GM19397 (cell line): ENCODE data around the gene SYNPO2.
"Not testable (repeated sequence)": the region's sequence is repeated elsewhere in the genome, so short reads cannot be mapped to it uniquely, and the experiment has no call there.

Experiments used
- ATAC-seq: cut with Tn5 transposase; IDR thresholded peaks from one replicate; pipeline ENCODE4 v1.9.1; 2021; ENCODE audit warnings: mild to moderate bottlenecking, moderate library complexity; ENCODE audit not compliant: unreplicated experiment

SYNPO2 gene

DNA sequence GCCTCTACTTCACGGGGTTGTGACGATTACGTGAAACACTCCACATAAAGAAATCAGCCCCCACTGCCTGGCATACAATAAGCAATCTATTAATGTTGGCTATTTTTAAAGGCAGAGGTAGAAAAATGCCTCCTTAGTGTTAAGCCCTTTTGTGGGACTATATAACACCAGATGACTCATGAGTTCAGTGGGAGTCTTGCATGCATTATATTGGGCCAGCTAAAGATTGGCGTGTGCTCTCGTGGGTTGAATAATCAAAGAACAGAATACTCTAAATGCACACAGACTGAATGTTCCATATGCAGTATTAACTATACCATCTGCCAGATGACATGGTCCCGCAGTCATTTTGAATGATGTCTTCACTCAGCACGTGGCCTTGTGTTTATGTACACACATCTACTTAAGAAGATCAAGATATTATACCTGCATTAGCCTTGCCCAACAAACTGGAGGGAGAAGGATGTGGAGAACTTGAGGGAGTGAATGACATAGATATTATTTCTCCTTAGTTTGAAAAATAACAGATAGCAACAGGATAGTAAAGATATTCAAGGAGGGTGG is 162.0 kb downstream of the SYNPO2 start:
- ATAC-seq, result no peak

DNA sequence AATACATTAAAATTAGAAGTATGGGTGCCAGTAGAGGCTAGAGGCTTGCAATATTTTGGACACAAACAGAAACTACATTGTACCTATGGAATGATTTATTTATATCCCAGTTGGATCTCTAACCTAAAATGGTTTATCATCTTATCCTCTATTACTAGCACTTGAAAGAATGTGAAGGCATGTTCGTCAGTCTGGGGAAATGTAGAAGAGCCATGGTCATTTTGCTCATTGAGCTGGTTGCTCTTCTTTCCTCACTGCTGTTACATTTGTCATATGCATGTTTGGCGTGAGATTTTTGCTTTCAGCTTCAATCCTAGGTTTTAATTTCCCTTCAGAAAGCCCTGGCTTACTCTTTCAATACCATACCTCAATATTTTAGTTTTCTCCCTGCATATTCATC is 164.6 kb downstream of the SYNPO2 start:
- no peak for ATAC-seq

DNA sequence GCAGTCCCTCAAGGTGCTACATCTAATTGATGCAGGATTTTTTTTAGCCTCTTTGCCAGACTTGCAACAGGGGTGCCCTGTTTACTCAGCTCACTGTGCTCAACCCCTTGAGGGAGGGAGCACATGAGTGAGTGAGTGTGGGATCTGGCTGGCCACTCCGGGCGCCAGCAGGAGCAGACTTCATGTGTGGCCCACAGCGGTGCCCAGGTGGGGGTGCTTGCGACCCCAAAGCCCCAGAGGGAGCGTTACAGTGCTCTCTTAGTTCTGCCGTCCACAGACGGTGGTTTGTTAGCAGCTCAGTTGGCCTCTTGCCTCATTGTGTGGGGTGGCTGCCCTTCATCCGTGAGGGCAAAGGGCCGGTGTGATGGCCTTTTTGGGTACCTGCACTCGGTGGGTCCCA is 165.3 kb downstream of the SYNPO2 start:
- no peak for ATAC-seq

DNA sequence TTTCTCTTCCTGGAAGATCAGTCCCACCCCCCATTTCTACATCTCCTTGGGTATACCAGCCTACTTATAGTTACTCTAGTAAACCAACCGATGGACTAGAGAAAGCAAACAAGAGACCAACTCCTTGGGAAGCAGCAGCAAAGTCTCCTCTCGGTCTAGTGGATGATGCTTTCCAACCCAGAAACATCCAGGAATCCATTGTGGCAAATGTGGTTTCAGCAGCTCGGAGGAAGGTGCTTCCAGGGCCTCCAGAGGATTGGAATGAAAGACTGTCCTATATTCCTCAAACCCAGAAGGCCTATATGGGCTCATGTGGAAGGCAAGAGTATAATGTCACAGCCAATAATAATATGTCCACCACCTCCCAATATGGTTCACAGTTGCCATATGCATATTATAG is 168.8 kb downstream of the SYNPO2 start:
- no peak for ATAC-seq

DNA sequence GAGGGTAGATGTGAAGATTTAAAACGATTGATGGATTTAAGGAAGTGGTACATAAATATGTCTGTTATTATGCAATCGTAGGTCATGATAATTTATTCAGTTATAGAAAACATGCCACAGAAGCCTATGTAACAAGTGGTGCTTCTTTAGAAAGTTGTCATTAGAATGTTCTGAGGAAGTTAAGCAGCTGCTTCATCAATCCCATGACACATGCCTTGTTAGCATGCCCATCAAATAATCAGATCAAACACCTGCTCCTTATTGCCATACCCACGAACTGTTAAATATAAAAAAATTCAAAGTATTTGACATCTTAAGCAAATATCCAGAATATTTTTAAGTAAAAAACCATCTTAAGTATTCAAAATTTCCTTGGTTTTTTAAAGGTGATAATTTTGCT is 170.6 kb downstream of the SYNPO2 start:
- ATAC-seq, result no peak

DNA sequence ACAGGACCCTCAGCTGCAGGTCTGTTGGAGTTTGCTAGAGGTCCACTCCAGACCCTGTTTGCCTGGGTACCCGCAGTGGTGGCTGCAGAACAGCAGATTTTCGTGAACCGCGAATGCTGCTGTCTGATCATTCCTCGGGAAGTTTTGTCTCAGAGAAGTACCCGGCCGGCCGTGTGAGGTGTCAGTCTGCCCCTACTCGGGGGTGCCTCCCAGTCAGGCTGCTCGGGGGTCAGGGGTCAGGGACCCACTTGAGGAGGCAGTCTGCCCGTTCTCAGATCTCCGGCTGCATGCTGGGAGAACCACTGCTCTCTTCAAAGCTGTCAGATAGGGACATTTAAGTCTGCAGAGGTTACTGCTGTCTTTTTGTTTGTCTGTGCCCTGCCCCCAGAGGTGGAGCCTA is 178.5 kb downstream of the SYNPO2 start:
- ATAC-seq, result not testable (repeated sequence)

DNA sequence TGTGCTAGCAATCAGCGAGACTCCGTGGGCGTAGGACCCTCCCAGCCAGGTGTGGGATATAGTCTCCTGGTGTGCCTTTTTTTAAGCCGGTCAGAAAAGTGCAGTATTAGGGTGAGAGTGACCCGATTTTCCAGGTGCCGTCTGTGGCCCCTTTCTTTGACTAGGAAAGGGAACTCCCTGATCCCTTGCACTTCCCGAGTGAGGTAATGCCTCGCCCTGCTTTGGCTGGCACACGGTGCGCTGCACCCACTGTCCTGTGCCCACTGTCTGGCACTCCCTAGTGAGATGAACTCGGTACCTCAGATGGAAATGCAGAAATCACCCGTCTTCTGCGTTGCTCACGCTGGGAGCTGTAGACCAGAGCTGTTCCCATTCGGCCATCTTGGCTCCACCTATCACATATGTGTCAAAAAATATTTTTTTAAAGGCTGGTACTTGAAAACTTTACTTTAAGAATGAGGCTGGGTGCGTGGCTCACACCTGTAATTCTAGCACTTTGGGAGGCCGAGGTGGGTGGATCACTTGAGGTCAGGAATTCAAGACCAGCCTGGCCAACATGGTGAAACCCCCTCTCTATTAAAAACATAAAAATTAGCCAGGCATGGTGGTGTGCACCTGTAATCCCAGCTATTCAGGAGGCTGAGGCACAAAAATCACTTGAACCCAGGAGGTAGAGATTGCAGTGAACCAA is 179.2 kb downstream of the SYNPO2 start:
- not testable (repeated sequence) for ATAC-seq

DNA sequence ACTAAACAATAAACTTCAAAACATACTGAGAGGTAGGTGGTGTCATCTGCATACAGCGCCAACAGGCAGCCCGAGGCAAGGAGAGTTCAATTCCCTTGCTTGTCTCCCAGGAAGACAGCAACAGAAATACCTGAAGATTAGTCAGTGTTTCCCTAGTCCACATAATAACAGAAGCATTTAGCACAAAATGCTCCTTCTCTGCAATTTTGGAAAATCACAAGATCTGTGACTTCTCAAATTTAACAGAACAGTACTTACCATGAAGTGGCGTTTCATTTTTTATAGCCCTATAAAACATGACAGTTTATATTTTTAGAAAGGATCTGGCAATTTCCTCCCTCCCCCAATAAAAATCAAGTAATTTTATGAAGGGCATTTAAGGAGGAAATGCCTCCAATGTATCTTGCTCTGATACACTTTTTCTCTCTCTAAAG is 179.9 kb downstream of the SYNPO2 start:
- no peak for ATAC-seq

DNA sequence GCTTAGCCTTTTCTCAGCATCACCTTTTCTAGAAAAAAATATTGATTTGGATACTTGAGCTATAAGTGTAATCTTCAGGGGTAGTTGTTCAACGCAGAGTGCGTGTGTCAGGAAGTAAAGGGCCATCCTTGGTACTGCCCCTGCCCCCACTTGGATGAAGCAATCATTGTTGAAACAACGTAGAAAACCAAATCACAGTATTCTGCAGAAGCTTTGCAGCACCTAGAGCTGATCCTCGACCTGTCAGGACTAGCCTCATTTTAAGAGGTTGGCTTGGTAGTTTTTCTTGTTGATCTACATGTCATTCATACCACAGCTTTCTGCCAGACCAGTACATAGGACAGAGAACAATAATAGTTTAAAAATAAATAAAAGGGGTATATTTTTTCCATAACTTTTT is 181.6 kb downstream of the SYNPO2 start:
- no peak for ATAC-seq

DNA sequence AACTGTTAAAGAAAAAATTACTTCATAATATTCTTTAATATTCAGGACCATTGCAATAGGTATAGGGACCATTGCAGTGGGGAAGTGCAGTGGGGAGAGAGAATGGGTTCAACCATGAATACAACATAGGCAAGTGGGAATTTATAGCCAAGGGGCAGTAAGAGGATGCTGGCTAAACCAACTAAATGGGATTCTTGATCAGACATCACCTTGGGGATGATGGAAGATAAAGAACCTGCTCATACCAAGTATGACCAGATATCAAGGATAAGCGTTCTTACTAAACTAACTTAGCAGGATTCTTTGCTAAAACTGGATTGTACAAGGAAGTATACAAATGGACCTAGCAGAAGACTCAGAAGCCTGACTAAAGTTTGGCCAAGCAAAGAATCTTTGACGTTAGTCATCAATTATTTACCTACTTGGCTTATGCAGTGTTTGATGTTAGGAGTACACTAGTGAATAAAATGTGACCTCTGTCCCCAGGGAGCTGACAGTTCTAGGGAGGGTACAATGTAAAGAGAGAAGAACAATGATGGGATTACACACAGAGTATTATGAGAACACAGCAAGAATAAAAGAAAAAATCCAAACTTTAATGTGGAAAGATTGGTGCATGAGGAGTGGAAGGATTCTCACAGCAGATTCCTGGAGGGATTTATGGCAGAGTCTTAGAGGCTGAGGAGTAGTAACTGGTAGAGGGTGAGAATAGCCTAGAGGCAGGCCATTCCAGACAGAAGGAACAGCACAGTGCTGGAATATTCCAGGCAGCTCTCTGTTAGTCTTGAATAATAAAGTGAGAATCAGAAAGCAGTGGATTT is 192.3 kb downstream of the SYNPO2 start:
- no peak for ATAC-seq

DNA sequence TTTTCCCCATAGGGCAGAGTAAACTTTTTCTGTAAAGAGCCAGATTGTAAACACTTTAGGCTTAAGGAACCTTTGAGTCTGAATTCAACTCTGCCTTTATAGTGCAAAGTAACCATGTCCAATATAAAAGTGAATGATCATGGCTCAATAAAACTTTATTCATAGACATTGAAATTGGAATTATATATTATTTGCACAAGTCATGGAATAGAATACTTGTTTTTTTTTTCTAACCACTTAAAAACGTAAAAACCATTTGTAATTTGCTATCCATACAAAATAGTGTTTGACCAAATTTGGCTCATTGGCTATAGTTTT is 192.8 kb downstream of the SYNPO2 start:
- ATAC-seq, result no peak

DNA sequence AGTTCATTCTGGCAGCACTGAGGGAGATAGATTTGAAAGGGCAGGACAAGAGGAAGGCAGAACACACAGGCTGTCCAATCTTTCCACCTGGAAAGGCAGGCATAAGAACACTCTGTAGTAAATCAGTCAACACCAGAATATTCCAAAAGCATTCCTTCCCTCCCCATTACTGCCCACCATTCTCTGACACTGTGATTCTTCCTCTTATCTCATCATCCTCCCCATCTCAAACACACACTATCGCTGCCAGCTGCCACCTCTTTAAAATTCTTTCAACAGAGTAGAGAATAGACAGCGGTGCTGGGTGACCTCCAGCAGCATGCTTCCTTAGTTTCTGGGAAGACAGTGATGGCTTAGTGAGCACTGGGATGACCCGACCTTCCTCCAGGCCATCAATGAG is 193.3 kb downstream of the SYNPO2 start:
- ATAC-seq, result no peak

DNA sequence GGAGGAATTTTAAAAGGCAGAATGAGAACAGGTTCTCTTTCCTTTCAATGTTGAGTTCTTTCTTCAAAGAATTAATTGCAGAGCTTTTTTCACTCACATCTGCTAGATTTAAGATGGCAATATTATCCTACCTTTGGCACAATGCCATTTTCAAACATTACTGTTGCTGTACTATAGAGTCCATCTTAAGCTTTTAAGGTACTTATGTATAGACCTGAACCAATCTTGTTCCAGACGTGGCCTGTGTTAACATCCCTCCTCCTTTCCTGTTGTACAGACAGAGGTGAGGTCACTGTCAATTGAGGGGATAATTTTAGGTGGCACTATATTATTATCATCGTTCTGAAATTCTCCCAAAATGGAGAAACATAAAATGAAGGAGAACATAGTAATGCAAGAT is 194.0 kb downstream of the SYNPO2 start:
- no peak for ATAC-seq

DNA sequence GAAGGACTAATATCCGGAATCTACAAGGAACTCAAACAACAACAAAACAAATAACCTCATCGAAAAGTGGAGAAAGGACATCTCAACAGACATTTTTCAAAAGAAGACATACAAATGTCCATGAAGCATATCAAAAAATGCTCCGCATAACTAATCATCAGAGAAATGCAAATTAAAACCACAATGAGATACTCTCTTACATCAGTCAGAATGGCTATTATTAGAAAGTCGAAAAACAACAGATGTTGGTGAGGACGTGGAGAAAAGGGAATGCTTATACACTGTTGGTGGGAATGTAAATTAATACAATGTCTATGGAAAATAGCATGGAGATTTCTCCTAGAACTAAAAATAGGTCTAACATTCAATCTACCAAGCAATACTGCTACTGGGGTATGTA is 195.9 kb downstream of the SYNPO2 start:
- no peak for ATAC-seq

DNA sequence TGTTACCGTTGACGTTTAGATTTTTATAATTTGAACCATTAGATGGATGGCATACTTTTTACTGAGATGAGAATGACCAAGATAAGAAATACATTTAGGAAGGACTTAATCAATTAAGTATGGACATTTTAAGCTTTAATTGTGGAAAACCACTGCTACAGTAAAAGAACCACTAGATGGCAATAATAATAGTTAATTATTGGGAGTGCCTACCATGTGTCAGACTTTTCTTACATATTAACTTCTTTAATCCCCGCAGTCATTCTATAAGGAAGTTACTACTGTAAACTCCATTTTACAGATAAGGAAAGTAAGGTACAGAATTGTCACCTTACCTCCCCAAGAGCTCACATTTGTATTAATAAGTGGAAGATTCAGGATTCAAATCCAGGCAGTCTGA is 198.5 kb downstream of the SYNPO2 start:
- ATAC-seq, result no peak

DNA sequence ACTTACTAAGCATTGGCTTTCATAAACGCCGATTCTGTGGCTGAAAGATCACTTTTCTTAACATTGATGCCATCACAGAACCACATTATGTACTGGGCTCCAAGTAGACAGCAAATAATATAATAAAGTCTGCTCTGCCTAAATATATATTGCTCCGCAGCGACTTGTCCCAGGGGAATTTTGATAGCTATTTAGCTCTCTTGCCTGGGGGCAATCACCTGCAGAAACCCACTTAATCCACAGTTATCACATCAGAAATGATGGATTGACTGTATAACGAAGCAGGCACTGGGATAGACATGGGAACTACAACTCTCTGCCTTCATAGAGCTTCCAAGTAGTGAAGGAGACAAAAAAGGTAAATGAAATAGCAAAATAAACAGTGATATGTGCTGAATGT is 199.0 kb downstream of the SYNPO2 start:
- ATAC-seq, result no peak

DNA sequence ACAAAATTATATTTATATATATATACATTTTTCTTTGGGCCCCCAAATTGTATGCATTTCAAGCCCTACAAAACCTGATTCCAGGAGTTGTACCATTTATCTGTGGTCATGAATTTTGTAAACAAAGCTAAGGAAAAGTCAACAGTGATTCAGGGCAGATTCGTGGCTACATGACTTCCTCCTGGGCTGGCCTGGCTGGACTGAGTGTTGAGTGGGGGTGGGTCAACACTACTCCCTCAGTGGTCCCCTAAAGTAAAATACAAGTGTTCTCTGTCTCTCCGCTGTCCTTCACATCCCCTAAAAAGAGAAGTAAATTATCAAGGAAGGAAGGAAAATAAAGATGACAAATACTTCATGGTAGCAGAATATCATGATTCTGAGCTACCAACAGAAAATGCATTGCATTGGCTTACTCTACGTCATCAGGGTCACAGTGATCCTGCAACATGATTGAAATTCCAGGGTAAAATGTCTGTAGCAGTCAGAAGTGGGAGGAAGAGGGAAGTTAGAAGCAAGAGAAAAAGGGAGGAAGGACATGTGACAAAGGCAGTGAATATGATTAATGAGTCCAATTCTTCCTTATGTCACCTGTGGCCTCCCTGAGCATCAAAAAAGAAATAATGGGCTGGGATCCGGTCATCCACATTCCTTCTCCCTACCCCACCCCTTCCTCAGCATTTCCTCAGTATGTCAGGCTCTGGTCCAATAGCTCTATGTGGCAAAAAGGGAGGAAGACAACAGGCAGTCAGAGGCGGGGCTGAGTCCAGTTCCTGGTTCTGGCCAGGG is 204.6 kb downstream of the SYNPO2 start:
- ATAC-seq, result no peak

DNA sequence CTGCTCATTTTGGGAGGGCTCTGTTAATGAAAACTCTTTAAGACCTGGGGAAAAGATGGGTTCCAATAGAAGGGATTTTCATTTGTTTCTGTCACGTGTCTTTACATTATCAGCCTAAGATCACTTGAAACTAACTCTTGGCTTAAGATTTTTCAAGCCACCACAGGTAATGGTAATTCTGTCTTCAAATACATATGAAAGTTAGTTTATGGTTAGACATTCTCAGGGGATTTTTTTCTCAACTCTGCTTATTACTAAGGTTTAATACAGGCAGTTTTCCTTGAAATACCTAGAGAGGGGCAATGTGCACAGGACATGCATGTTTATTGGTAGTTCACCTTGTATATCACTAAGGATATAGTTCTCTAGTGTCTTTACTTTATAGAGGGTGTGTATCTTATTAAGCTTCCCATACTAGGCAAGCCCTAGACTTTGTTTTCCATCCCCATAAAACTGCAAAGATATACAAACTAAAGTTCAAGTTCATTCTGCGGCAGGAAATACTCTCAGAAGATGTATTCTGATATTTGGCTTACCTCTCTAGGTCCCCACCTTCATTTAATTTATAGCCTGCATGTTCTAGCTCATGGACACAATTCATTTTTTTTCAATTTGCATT is 208.7 kb downstream of the SYNPO2 start:
- ATAC-seq, result no peak

DNA sequence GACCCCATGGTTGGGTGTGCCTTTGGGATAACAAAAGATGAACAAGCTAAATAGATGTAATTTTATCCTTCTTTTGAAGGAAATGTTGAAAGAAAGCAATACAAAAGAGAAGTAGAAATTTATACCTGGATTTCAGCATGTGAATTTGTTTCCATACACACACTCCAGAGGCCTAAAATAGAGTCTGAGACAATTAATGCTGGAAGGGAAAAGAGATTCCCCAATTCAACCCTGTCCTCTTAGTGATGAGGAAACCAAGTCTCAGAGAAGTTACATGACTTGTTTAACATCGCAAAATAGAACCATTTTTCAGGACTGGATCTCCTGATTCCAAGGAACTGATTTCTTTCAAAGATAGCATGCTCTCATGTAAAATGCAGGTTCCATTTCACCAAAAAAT is 209.7 kb downstream of the SYNPO2 start:
- no peak for ATAC-seq

DNA sequence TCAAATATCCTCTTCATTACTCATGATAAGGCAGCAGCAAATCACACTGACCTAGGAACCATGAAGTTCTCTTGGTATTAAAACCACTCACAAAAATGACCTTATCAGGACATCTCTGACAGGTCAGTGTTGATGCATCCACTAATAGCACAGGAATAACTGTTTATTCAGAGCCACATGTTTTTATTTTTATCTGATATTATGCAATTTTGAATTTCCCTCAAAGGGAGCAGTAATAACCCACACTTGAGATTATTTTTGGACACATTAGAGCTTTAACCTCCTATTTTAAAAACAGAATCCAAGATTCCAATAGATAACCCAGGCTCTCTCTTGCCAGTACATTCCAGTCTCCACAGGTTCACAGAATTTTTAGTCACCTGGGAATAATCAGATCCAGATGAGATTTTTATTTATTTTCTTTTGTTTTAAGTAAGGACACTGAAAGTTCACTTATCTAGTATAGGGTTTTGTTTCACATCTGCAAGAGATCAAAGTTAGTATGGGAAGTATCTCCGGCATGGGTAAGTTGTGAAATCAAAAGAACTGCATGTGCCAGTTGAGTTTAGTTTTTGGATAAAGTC is 210.7 kb downstream of the SYNPO2 start:
- no peak for ATAC-seq

DNA sequence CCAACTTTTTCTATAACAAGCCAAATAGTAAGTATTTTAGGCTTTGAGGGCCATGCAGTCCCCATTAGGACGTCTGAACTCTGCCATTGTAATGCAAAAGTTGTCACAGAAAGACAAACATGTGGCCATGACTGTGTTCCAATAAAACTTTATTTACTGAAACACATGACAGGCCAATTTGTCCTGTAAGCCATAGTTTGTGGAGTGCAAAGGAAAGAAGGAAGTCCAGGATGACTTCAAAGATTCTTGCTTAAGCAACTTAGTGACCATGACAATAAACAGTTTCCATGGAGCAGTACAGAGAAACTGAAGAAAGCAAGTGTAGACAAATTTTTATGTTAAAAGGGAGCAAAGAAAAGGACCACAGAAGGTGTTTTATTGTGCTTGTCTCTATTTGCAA is 212.0 kb downstream of the SYNPO2 start:
- no peak for ATAC-seq
